GM18907 (cell line): ENCODE data around the gene GABBR1.
"Not testable (repeated sequence)": the region's sequence is repeated elsewhere in the genome, so short reads cannot be mapped to it uniquely, and the experiment has no call there.

Experiments
- ATAC-seq: cut with Tn5 transposase; IDR thresholded peaks from one replicate; pipeline ENCODE4 v1.9.1; 2021; ENCODE audit warnings: mild to moderate bottlenecking, moderate library complexity; ENCODE audit not compliant: unreplicated experiment

GABBR1 gene

DNA sequence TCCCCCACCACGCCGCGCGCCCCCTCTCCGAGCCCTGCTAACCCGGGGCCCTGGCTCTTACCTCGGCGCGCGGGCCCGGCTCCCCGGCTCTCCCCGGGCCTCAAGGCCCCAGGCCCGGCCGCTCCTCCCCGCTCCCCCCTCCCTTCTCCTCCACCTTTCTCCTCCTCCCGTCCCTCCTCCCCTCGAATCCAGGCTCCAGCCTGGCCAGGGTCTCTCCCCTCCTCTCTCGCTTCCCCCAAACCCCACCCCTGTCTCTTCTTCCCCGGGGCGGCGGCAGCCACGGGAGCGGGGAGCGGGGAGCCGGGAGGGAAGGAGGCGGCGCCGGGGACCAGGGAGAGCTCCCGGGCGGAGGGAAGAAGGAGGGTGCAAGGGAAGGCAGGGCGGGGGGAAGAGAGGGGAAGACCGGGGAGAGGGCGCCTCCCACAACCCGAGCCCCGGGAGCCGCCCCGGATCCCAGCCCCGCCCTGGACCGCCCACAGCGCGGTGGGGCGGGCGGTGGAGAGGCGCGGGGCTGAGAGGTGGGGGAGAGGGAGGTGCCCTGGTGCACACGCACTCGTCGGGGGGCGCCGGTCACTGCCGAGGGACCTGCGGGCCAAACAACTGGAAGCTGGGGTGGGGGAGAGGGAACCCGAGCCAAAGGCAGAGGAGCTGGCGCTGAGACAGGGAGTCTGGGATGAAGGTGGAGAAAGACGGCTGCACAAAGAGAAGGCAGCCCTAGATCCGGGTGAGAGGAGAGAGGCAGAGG, at the start of gene GABBR1:
TSS of gene GABBR1 (minus strand) at position 395 of the 745 bp plus-strand sequence. CDS start 798 bp downstream, outside the sequence.
- peak; percentile 66 for ATAC-seq

DNA sequence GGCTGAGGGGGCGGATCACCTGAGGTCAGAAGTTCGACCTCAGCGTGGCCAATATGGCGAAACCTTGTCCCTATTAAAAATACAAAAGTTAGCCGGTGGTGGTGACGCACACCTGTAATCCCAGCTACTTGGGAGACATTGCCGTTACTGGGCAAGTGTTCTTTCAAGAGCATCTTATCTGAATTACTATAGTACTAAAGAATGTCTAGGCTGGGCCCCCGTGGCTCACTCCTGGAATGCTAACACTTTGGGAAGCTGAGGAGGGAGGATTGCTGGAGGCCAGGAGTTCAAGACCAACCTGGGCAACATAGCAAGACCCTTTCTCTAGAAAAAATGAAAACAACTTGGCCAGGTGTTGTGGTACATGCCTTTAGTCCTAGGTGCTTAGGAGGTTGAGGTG, 48.8 kb upstream of the GABBR1 start:
- ATAC-seq = no peak

DNA sequence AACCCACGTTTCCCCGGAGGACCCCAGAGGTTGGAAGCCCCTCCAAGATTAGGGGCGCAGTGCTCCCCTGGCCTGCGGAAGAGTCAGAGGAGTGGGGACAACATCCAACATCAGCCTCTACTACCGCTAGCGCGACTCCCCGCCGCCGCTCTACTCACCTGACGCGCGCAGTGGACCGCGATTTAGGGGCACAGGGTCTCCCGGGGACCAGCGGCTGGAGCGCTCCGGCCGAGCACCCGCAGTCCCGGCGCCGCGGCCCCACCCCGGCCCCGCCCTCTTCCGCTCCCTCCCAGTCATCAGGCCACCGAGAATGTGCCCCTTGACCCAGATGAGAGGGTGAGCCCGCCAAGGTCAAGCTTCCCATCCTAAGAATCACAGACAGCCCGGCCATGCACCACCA, 47.9 kb upstream of the GABBR1 start, which contains the start of gene ZFP57:
TSS of gene ZFP57 (minus strand) at position 249 of the 400 bp plus-strand sequence. CDS start 4,149 bp downstream, outside the sequence.
- ATAC-seq = no peak

DNA sequence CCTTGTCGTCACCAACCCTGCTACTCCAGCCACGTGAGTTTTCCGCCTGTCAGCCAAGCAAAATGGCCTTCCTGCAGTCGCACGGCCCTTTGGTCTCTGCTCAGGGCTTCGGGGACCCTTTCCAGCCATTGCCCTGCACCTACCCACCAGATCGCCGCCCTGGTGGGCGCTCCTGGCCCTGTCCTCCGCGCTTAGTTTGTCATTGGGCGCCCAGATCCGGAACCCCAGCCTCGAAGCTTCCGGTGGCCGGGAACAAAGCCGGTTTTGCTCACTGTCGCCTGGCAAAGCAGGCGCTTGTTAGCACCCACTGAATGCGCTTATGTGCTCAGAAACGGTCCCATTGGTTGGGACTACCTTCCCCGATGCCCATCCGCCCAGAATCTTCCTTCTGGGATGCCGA, 47.4 kb upstream of the GABBR1 start:
- no peak for ATAC-seq

DNA sequence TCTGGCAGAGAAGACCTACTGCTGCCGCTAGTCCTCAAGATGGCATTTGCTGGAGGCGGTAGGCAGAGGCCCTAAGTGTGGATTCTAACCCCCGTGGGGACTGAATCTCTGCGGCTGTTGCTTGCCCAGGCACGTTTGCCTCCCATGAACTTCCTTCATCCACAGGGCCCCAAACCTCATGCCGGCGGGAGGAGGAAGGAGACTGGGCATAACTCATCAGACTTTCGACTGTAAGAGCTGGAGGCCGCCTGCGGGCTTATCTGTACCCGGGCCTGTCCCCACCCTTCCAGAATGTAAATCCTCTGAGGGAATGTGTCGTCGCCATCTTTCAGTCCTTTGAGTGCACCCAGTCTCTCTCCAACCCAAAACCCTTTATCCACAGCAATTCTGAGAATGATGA, 47.0 kb upstream of the GABBR1 start:
- ATAC-seq = no peak

DNA sequence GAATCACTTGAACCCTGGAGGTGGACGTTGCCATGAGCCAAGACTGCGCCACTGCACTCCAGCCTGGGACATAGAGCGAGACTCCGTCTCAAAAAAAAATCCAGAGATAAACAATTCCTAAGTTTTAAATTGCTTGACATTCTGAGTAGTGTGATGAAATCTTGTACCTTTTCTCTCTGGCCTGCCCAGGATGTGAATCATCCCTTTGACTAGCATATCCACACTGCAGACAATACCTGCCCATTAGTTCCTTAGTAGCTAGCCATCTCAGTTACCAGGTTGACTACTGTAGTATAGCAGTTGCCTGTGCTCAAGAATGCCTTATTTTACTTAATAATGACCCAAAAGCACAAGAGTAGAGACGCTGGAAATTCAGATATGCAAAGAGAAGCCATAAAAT, 45.1 kb upstream of the GABBR1 start:
- ATAC-seq = no peak

DNA sequence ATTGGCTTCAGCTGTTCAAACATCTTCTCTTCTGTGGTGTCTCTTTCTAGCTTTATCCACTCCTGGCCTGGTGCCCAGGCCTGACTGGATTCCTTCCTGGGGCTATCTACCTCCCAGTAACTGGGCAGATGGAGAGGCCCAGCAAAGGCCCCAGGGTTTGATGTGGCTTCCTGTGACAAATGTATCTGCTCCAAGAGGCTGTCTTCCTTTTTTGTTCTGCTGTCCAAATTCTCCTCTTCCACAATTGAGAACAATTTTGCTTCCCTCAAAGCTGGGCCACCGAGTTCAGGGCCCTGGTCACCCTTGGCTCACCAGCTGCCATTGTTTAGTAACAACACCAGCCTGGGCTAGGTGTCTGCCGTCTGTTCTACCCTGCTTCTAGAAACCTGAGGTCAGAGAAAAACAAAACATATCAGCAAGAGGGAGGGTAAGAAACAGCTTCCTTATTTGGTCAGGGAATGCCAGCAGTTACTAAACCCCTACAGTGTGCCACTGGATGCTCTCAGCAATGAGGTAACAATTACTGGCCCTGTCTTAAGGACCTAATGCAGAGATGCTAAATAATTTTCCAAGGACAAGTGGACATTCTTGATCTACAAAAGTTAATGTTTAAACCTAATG, 44.1 kb upstream of the GABBR1 start:
- no peak for ATAC-seq

DNA sequence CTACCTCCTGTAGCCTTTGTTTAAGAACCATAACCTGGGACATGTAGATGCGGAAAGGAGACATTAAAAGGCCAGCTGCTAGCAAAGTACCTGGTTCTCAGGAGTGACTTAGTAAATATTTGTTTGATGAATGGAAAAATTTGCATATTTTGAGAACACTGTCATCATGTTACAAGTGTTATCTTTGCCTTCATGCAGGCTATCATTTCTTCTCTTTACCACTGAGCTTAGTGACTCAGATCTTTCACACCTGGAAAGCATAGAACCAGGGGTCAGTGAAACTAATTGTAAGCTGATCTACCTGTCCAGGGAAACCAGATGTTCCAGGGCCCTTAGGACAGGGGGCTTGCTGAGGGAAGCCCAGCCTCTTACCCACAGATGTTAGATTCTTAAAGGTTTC, 42.6 kb upstream of the GABBR1 start:
- no peak for ATAC-seq

DNA sequence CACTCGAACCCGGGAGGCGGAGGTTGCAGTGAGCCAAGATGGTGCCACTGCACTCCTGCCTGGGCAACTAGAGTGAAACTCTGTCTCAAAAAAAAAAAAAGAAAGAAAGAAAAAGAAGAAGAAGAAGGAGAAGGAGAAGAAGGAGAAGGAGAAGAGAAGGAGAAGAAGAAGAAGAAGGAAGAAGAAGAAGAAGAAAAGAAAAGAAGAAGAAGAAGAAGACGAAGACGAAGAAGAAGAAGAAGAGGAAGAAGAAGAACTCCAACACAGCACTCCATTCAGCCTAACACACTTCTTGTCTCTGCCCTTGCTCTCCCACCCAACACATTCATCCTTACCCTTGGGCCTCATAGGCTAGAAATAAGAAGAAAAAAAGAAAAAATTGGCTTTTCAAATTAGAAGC, 41.0 kb upstream of the GABBR1 start:
- ATAC-seq = no peak

DNA sequence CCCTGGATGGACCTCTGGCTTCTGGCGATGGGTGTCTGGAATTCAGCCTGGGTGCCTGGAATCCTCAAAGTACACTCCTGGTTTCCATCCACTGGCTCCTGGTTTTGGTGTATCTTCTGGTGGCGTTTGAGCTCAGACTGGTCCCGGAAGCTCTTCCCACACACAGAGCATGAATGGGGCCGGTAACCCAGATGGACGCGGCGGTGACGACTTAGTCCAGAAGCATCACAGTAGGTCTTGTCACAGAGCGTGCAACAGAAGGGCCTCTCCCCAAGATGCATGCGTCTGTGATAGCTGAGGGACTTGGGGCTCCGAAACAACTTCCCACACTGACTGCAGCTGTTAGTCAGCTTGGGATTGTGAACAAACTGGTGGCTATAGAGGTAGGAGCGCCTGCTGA, 40.2 kb upstream of the GABBR1 start:
- ATAC-seq = no peak

DNA sequence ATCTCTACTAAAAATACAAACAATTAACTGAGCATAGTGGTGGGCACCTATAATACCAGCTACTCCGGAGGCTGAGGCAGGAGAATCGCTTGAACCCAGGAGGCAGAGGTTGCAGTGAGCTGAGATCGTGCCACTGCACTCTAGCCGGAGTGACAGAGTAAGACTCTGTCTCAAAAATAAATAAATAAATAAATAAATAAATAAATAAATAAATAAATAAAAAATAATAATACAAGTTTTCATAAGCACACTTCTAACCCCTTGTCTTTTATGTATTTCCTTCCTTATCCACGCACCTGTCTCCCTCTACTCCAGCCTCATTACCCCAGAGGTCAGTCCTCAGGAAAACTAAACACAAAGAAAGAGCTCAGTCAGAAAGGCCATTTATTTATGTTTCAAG, 39.1 kb upstream of the GABBR1 start:
- ATAC-seq = not testable (repeated sequence)

DNA sequence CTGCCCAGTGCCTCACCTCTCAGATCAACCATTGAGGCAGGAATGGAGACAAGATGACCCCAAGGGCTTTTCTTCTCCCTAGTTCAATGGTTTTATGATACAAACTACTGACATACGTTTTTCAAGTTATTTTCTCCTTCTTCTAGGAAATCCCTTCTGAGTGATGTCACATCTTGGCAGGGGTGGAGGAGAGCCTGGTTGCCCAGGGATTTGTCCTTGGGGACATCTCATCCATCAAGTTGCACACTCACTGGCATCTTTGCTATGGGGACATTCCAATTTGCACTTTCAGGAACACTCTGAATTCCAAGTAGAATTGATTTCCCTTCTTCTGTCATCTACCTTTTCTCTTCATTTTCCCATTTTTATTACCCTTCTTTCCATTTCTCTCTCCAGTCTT, 38.0 kb upstream of the GABBR1 start:
- no peak for ATAC-seq

DNA sequence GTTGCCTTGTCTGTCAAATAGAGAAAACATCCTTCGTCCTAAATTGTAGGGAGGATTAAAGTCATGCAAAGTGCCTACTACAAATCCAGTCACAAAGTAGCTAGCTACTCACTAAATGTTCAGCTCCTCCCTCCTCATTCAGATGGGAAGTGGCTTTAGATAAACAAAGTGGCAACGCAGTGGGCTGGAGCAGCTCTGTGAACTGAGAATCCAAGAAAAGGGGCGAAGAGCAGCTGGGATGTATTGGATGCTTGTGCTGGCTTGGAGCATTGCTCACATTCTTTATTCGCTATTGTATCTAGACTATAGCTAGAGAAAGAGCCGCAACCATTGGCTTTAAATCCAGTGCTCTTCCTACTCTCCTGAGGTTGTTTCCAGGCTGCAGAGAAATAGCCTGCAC, 34.2 kb upstream of the GABBR1 start:
- ATAC-seq = no peak

DNA sequence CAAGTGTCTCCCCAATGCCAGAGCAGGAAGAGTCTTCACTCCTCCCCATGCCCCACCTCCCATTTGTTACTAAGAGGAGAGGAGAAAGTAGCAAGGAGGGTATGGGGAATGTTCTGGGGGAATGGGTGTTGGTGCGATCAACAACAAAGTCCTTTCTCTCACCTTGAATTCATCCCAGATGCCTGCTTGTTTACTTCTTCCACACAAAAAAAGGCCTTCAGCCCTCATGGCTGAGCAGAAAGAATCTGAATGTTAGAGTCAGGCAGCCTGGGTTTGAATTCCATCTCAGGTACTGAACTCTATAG, 33.8 kb upstream of the GABBR1 start:
- no peak for ATAC-seq

DNA sequence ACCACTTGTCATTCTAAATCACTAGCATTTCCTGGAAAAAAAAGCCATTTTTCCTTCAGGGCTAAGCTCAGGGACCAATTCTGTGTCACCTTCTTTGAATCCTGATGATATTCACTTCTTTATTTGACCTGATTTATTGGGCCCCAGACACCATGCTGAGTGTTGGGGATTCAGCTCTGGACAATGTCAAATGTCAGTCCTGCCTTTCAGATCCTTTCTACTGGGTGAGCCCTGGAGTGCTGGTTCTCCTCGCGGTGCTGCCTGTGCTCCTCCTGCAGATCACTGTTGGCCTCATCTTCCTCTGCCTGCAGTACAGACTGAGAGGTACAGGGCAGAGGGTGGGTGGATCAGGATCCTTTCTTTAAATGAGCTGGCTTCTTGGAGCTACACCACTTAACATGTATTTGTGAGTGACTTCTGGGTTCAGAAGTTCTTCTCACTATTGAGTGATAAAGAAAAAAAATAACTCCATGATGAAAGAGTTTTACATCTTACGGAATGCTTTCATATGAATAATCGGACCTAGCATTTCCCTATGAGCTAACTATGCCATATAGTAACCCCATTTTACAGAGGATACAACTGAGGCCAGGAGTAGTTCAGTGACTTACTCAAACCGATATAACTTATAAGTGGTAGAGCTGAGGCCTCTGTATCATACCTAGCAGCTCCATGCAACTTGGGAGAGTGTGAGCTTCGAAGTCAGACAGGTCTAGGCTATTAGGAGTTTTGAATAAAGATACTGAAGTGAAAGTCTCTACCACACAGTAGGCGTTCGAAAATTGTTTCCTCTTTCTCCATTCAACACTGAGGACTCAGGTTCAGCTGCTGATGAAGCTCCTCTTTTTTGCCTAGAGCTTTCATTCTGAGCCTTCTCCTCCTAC, 33.2 kb upstream of the GABBR1 start:
- no peak for ATAC-seq

DNA sequence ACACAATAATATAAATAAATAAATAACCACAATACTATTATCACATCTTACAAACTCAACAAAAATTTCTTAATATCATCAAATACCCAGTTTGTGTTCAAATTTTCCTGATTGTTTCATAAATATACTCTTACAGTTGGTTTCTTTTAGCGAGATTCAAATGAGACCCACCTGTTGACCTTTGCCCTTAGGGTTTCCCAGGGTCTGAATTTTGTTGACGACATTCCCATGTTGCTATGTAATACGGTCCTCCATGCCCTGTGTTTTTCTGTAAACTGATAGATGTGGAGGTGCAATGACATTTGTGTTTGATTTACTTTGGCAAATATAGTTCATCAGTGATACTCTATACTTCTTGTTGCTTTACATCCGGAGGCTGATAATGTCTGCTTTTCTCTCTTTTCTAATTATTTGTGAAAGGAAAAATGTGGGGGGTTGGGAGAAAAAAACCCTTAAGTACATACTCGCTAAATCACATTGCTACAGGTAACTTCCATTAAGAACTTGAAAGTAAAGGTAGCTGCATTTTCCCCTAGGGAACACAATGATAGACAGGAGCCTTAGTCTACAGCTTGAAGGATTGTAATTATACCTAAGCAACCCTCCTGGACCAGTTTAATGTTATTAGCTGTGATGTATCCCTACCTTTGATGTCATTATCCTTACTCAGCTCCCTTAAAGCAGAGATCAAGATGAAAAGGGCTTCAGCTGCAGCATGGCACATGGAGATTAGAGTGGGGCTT, 30.5 kb upstream of the GABBR1 start:
- ATAC-seq = no peak

DNA sequence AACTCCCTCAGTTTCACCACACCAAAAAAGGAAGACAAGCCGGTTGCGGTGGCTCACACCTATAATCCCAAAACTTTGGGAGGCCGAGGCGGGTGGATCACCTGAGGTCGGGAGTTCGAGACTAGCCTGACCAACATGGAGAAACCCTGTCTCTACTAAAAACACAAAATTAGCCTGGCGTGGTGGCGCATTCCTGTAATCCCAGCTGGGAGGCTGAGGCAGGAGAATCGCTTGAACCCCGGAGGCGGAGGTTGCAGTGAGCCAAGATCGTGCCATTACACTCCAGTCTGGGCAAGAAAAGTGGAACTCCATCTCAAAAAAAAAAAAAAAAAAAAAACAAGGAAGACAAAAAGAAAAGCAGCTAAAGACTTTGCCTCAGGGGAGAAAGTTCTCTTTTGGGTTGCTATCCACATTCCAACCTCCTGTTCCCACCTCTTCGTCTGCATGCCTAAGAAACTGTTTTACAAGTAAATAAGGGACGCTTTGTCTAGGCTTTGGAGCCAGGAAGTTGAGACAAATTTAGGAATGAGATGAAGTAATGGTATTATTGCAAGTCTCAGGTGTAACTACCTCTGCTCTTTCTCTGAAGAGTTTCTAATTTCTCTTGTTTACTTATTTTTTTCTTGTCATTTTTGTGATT, 28.6 kb upstream of the GABBR1 start:
- not testable (repeated sequence) for ATAC-seq

DNA sequence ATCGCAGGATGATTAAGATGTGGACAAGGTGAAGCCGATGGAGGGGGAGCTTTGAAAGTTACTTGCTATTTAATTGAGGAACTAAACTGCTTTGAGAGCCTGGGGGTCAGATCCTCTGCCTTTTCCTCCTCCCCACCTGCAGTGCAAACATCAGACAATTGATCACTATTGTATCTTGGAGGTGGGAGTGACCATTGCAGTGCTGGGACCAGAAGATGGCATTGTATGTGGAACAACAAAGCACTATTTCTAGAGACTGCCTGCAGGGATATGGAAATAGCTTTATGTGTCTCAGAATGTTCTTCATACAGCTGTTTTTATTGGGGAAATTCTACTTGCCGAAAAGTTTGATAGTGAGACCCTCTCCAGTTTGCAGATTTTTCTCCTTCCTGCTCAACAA, 28.1 kb upstream of the GABBR1 start:
- no peak for ATAC-seq

DNA sequence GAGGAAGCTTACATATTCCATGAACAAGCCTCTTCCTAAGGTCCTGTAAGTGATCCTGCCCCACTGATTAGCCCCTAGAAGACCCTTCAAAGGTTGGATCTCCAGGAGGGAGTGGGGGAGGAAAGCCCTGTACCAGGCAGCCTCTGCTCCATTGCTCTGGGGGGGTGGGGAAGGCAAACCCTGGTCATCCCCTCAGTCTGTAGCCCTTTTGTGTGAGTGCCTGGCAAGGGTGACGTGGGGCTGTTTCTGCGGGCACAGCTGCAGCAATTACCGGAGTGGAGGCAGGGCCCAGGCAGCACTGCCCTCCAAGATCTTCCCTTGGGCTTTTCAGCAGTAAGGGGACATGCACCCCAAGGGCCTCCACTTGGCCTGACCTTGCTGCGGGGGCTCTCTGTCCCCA, 23.8 kb upstream of the GABBR1 start, which contains the start of gene MOG:
TSS of gene MOG (plus strand) at position 295 of the 400 bp plus-strand sequence. CDS start 118 bp downstream, outside the sequence.
- ATAC-seq = no peak

DNA sequence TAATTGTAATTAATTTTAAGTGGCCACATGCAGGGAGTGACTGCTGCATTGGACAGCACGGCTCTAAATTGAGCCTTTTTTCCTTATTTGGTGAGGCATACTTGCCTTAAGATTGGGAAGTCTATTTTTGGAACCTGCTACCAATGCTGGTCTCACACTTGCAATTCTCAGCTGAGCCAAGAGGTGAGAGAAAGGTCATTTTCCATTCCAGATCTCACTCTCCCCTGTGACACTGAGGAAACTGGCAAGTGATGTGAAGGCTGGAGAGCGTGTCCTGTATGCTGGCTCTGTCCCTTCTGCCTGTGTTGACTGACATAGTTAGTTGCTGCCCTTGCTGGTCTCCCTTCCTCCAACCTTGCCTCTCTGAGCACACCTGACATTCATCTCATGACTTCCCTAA, 23.2 kb upstream of the GABBR1 start:
- no peak for ATAC-seq
